AG10803 (cell line): Measurements from ENCODE around the gene CRAMP1.
A peak's percentile ranks its signal among the peaks of the same experiment; 100 is the strongest.
"Not testable (repeated sequence)": the region's sequence is repeated elsewhere in the genome, so short reads cannot be mapped to it uniquely, and the experiment has no call there.

Experiments used
- DNase-seq: peaks from one replicate; pipeline ENCODE4 v3.0.0; 2010; ENCODE audit warnings: low read depth
- H3K4me3 ChIP-seq: 2 replicates; pipeline ENCODE4 v1.5.1; 2011; ENCODE audit warnings: mild to moderate bottlenecking, low read length, control low read depth
- TF ChIP-seq, protein P1 (sequence below): conservative IDR thresholded peaks from 2 replicates; pipeline ENCODE4 v1.5.1; 2011; ENCODE audit warnings: mild to moderate bottlenecking, low read length, control low read depth, inconsistent platforms

Gene CRAMP1

DNA sequence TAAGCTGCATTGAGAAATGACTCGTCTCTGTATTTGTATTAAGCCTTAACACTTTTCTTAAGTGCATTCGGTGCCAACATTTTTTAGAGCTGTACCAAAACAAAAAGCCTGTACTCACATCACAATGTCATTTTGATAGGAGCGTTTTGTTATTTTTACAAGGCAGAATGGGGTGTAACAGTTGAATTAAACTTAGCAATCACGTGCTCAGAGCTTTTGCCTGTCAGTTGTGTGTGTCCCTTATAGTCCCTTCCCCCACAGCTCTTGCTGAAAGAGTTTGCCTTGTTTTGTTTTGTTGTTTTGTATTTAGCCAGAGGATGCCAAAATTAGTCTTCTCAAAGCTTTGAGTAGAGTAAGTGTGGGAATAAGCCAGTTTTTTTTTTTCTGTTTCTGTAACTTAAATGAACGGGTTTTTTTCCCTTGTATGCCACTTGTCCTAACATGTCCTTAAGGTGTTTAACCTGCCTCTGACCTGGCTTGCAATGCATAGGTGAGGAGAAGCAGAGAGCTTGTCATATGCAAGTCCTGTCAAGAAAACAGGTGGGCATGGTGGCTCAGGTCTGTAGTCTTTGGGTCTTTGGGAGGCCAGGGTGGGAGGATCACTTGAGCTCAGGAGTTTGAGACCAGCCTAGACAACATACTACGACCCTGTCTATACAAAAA lies 89.2 kb downstream of the CRAMP1 start:
- DNase-seq: no peak
- TF ChIP-seq, protein P1, sequence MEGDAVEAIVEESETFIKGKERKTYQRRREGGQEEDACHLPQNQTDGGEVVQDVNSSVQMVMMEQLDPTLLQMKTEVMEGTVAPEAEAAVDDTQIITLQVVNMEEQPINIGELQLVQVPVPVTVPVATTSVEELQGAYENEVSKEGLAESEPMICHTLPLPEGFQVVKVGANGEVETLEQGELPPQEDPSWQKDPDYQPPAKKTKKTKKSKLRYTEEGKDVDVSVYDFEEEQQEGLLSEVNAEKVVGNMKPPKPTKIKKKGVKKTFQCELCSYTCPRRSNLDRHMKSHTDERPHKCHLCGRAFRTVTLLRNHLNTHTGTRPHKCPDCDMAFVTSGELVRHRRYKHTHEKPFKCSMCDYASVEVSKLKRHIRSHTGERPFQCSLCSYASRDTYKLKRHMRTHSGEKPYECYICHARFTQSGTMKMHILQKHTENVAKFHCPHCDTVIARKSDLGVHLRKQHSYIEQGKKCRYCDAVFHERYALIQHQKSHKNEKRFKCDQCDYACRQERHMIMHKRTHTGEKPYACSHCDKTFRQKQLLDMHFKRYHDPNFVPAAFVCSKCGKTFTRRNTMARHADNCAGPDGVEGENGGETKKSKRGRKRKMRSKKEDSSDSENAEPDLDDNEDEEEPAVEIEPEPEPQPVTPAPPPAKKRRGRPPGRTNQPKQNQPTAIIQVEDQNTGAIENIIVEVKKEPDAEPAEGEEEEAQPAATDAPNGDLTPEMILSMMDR: no peak

DNA sequence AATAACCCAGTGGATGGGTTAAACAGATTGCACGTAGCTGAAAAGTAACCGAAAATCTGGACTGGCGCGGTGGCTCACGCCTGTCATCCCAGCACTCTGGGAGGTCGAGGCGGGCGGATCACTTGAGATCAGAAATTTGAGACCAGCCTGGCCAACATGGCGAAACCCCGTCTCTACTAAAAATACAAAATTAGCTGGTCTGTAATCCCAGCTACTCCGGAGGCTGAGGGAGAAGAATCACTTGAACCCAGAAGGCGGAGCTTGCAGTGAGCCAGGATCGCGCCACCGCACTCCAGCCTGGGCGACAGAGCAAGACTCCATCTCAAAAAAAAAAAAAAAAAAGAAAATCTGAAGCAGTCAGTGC lies 93.1 kb downstream of the CRAMP1 start:
- H3K4me3 ChIP-seq: peak overlapping the region; percentile 91
- DNase-seq: not testable (repeated sequence)

More for the DNA sequence above, 89.2 kb downstream of the CRAMP1 start:
- no peak overlapping the region for H3K4me3 ChIP-seq

DNA sequence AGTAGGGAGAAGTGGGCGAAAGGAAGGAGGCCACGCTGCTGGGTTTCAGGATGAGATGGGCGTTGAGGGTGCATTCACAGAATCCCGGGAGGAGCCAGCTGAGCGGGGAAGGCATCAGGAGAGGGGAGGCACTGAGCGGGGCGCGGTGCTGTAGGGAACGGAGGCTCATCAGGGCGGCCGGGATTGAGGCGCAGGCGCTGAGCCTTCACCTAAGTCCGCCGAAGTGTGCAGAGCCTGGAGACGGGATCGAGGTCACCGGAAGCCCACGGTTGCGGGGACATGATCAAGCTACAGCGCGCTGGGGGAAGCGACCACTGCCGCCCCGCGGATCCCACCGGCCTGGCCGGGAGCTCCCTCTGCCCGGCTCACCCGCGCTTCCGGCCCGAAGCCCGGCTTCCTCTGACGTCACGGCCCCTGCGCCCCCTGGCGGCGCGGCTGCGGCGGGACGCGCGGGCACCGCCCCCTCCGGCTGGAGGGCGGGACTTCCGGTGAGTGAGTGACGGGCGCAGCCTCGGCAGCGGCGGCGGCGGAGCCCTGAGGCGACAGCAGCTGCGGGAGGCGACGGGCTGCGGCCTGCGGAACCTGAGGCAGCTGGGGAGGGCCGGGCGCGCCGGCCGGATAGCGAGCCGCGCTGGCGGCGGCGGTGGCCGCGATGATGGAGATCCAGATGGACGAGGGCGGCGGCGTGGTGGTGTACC lies 93.7 kb downstream of the CRAMP1 start, which contains the start of gene MAPK8IP3:
MAPK8IP3 (plus strand) TSS at position 508 of the 698 bp plus-strand sequence; CDS start at position 653, 145 bp downstream.
- peak within 1 kb of the TSS; percentile 97 for H3K4me3 ChIP-seq
- DNase-seq: peak; percentile 83
- TF ChIP-seq, protein P1: peak; percentile 43

DNA sequence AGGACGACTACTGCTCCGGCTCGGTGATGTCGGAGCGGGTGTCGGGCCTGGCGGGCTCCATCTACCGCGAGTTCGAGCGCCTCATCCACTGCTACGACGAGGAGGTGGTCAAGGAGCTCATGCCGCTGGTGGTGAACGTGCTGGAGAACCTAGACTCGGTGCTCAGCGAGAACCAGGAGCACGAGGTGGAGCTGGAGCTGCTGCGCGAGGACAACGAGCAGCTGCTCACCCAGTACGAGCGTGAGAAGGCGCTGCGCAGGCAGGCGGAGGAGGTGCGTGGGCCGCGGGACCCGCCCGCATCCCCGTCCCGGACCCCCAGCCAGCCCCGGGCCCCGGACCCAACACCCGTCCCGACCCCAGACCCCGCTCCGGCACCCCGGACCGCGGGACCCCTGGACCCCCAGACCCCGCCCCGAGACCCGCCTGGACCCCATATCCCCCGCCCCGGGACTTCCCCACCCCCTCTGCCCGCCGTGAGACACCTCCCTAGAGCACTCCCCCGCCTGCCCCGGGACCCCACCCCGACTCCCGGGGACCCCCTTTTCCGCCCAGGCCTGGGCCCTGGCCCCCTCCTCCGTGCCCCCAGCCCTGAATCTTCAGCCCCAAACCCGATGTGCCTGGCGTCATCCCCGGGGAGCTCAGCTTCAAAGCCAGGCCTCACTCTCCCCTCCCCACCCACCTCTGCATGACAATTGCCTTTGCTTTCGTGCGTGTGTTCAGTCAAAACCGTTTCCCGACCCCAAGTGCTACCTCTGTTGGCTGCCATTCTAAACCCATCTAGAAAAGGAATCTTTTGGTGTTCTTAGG lies 94.4 kb downstream of the CRAMP1 start:
- H3K4me3 ChIP-seq: peak overlapping the region; percentile 97
- TF ChIP-seq, protein P1: no peak
- DNase-seq: no peak

DNA sequence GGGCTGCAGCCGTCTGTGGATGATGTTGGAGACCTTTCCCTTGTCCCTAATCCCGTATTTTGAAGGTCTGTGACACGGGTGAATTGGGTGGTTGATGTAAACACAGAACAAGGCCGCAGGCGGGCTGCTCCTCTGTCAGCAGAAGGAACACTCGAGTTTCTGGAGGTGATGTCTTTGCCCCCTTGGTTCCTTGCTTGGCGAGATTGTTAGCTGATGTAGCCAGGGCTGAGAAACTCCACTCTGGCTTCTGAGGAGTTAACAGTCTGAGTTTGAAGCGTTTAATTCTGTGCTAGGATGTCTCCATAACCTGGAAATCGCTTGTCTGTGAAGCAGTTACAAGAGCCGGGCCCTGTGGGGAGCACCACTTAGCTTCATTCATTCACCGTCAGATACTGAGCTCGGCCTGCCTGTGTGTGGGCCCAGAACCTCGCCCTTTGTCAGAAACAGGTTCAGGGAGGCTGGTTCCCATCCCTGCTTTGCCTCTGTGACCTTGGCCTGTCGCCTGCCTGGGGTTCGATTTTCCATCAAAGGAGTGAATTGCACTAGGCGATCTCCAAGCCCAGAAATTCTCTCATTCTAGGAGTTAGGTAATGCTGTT lies 95.1 kb downstream of the CRAMP1 start:
- TF ChIP-seq, protein P1: no peak; the same call in 1 of the 2 replicates
- DNase-seq: peak; percentile 44
- peak overlapping the region; percentile 97 for H3K4me3 ChIP-seq

DNA sequence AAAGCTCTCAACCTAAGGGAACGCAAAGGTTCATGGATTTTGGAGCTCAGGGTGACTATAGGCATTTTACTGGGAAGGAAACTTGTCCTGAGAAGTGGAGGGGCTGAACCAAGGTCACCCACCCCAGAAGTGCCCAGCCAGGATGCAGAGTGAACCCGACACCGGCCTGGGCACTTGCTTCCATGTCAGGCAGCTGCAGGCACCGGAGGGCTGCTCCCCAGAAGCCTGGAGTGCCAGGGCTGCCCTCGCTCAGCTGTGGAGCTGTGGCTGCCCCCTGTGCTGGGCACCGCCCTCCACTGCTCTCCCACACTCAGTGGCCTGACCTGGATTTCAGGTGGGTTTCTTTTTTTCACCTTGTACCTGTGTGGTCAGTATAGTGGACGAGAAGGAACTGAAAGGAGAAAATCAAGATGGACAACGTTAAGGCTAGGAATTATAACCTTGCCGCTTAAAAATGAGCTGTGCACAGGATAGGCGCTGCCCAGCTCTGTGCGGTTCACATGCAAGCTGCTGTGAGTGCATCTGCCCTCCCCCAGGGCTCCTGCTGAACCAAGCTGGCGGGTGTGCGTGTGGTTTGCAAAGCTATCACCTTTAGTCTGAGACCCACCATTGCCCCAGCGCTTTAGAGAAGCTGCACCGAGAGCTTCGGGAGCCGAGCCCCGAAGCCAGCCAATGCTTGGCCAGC lies 96.1 kb downstream of the CRAMP1 start:
- no peak for DNase-seq
- TF ChIP-seq, protein P1: no peak
- peak overlapping the region; percentile 97 for H3K4me3 ChIP-seq
